GM19468 (cell line): ENCODE results near the gene GALNT14.

ENCODE experiments used
- ATAC-seq: cut with Tn5 transposase; IDR thresholded peaks from one replicate; pipeline ENCODE4 v1.9.1; 2021; ENCODE audit warnings: mild to moderate bottlenecking, moderate library complexity, moderate number of reproducible peaks; ENCODE audit not compliant: unreplicated experiment; ENCODE audit errors: extremely low read depth

GALNT14 gene

GRCh38 chr2:31089645-31090044 lies 48.6 kb downstream of the GALNT14 start:
- no peak for ATAC-seq

- no peak for ATAC-seq
These were observed 49.6 kb downstream of the GALNT14 start for GRCh38 chr2:31088504-31089195.

- no peak for ATAC-seq
These were observed 50.7 kb downstream of the GALNT14 start for GRCh38 chr2:31087491-31087890.

- no peak for ATAC-seq
These were observed 51.6 kb downstream of the GALNT14 start for GRCh38 chr2:31086590-31086989.

GRCh38 chr2:31083234-31083993 lies 54.8 kb downstream of the GALNT14 start:
- ATAC-seq, result no peak

GRCh38 chr2:31082002-31082401 lies 56.2 kb downstream of the GALNT14 start:
- ATAC-seq, result no peak

GRCh38 chr2:31081492-31081891 lies 56.7 kb downstream of the GALNT14 start:
- no peak for ATAC-seq

- no peak for ATAC-seq
These were observed 57.9 kb downstream of the GALNT14 start for GRCh38 chr2:31080361-31080760.

- ATAC-seq, result no peak
These were observed 58.6 kb downstream of the GALNT14 start for GRCh38 chr2:31079665-31080064.

- no peak for ATAC-seq
These were observed 59.6 kb downstream of the GALNT14 start for GRCh38 chr2:31078579-31079105.

GRCh38 chr2:31078011-31078410 lies 60.2 kb downstream of the GALNT14 start:
- no peak for ATAC-seq

- no peak for ATAC-seq
These were observed 62.2 kb downstream of the GALNT14 start for GRCh38 chr2:31075941-31076590.

GRCh38 chr2:31075431-31075830 lies 62.8 kb downstream of the GALNT14 start:
- no peak for ATAC-seq

- no peak for ATAC-seq
These were observed 66.5 kb downstream of the GALNT14 start for GRCh38 chr2:31071741-31072140.

- ATAC-seq, result no peak
These were observed 67.7 kb downstream of the GALNT14 start for GRCh38 chr2:31070339-31071125.

- no peak for ATAC-seq
These were observed 68.5 kb downstream of the GALNT14 start for GRCh38 chr2:31069643-31070325.

- no peak for ATAC-seq
These were observed 71.0 kb downstream of the GALNT14 start for GRCh38 chr2:31067259-31067658.

- no peak for ATAC-seq
These were observed 71.7 kb downstream of the GALNT14 start for GRCh38 chr2:31066551-31066950.

GRCh38 chr2:31066086-31066485 lies 72.2 kb downstream of the GALNT14 start:
- no peak for ATAC-seq

- ATAC-seq, result no peak
These were observed 72.9 kb downstream of the GALNT14 start for GRCh38 chr2:31065356-31065755.
